HepG2 (cell line): Measurements from ENCODE around the gene LAMTOR2. TPM values are rescaled to one million over a fixed set of nuclear protein-coding genes. Genes with fewer than 3 reads are reported as not detected.

Source experiments
- CEBPZ ChIP-seq: IDR thresholded peaks from 2 replicates; pipeline ENCODE4 v1.6.1; 2012; ENCODE audit warnings: low read length, improper control_type of control experiment
- IRF9 ChIP-seq: sonication (generic); formaldehyde crosslinking; IDR thresholded peaks from 2 replicates; pipeline ENCODE4 v1.8.0; 2022; ENCODE audit warnings: missing genetic modification reagents, mild to moderate bottlenecking, borderline replicate concordance
- ZNF431 ChIP-seq: sonication (generic); formaldehyde crosslinking; IDR thresholded peaks from 2 replicates; pipeline ENCODE4 v1.9.0; 2022; ENCODE audit warnings: missing genetic modification reagents, low read depth, mild to moderate bottlenecking, borderline replicate concordance
- ZSCAN5A ChIP-seq: sonication (generic); formaldehyde crosslinking; IDR thresholded peaks from 2 replicates; pipeline ENCODE4 v1.8.0; 2022; ENCODE audit warnings: mild to moderate bottlenecking, missing genetic modification reagents, borderline replicate concordance
- polyA plus RNA-seq, 8 experiments: library from polyadenylated mRNA; depleted of rRNA in 3 of 8; stranded (reverse) in 7 of 8; unstranded in 1 of 8; fragments of >200 nt; fragmentation: Illumina TruSeq in 4 of 8; extraction: Trizol in 4 of 8; gene quantifications; 2 replicates each; pipeline versions ENCODE4 v1.2.1 to v1.2.3, GENCODE V29; 2011 to 2016; ENCODE audit warnings: low read depth in 4 of 8, missing spikeins in 1 of 8, mixed read lengths in 1 of 8; ENCODE audit not compliant: insufficient read depth in 1 of 8
- total RNA-seq, 5 experiments: library from RNA; depleted of rRNA; stranded (reverse); fragments of >200 nt; fragmentation: Illumina TruSeq; extraction: Trizol; gene quantifications; 2 replicates each; pipeline ENCODE4 v1.2.3, GENCODE V29; 2016; ENCODE audit warnings: low read depth in 1 of 5

Gene LAMTOR2
- total and polyA plus RNA-seq, 2 of the 13 experiments (the other 11 are each of a cell fraction or from before 2014, with no cell fraction given): 36.5 to 66.4 TPM

GRCh38 chr1:156081180-156081916, 26.8 kb downstream of the LAMTOR2 start (continued):
- TF ChIP-seq IRF9 (CRISPR knock-in tag) (no peak), CEBPZ (no peak), ZNF431 (CRISPR knock-in tag) (no peak), ZSCAN5A (CRISPR knock-in tag) (no peak)
- TF ChIP-seq, all 625 proteins: peak for 28
